Measurements from ENCODE around the gene MYO1D.

Gene MYO1D

GRCh38 chr17:32504166-32504990 is 372.5 kb downstream of the MYO1D start:
- no peak overlapping the region; the same call in 1 of the 2 replicates for H3K9ac ChIP-seq (ENCODE audit: low read length)
- H3K4me1 ChIP-seq (ENCODE audit: low read length) = peaks cover 40% of the 10 kb centered on the region
- peak overlapping the region; percentile 78 for H3K4me2 ChIP-seq (ENCODE audit: low read length)
- TF ChIP-seq EZH2phosphoT487 (IDR thresholded peaks at IDR 0.05; ENCODE audit: low read depth) (no peak), CTCF (IDR thresholded peaks at IDR 0.05; ENCODE audit: low read depth, low read length) (no peak)
- H3K27me3 ChIP-seq (ENCODE audit: low read depth, low read length) = no peaks in the 10 kb centered on the region
- no peaks in the 10 kb centered on the region for H3K9me3 ChIP-seq (ENCODE audit: insufficient read depth, low read length)
- H3K27ac ChIP-seq (ENCODE audit: low read length) = peak overlapping the region; percentile 67
- H2AFZ ChIP-seq (ENCODE audit: low read depth, low read length) = no peak overlapping the region
- H3K79me2 ChIP-seq (ENCODE audit: low read length) = no peaks in the 10 kb centered on the region
- peak overlapping the region; percentile 15 for H3K4me3 ChIP-seq (ENCODE audit: low read length)
- peaks cover 6% of the 10 kb centered on the region for H3K36me3 ChIP-seq (replicated peaks; ENCODE audit: low read depth, low read length)
- H4K20me1 ChIP-seq (ENCODE audit: insufficient read depth, low read length) = peaks cover 18% of the 10 kb centered on the region

DNA sequence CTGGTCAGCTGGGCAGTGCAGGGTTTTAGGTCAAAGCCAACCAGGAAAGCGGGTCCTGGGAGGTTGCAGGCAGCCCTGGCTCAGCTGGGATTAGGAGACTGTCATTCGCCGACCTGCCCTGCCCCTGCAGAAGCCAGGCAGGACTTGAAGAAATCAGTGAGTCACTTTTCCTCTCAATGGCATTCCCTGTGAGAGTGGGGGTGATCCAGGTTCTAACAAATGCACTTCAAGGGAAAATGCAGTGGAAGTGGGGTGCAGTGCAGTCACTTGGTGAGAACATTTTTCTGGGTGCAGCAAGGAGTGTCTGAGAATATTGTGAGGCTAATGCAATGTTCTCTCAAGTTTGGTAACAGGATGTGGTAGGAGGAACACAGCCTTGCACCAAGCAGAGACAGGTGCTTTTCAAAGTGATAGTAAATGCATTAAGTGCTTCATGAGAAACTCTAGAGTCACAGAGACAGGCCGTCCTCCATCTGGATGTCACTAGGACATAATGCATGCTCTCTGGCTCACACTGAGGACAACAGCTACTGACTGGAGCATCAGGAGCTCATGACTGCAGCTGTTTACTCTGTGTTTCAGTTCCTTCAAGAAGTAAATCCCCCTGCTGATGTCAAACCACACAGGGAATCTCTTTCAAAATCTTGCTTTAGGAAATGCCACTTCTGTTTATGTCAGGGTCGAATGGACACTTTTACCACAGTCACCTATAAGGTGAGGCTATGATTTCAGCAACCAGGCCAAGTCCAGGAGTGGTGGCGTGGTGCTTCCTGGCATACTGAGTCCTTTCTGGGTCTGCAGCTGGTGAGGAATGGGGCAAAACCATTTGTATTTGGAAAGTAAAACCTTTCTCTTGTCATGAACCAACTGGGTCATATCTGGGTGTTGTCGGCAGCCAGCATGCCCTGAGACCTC is 373.4 kb downstream of the MYO1D start:
- Histone ChIP-seq H3K36me3 (replicated peaks; ENCODE audit: low read depth, low read length) (peaks cover 6% of the 10 kb centered on the region), H3K79me2 (ENCODE audit: low read length) (no peaks in the 10 kb centered on the region), H2AFZ (ENCODE audit: low read depth, low read length) (no peak overlapping the region), H4K20me1 (ENCODE audit: insufficient read depth, low read length) (peaks cover 15% of the 10 kb centered on the region), H3K27ac (ENCODE audit: low read length) (peak overlapping the region; percentile 67), H3K27me3 (ENCODE audit: low read depth, low read length) (no peaks in the 10 kb centered on the region), H3K9ac (ENCODE audit: low read length) (no peak overlapping the region; the same call in 1 of the 2 replicates), H3K4me3 (ENCODE audit: low read length) (peak overlapping the region; percentile 15), H3K4me1 (ENCODE audit: low read length) (peaks cover 33% of the 10 kb centered on the region), H3K4me2 (ENCODE audit: low read length) (peak overlapping the region; percentile 78), H3K9me3 (ENCODE audit: insufficient read depth, low read length) (no peaks in the 10 kb centered on the region)
- TF ChIP-seq EZH2phosphoT487 (IDR thresholded peaks at IDR 0.05; ENCODE audit: low read depth) (no peak), CTCF (IDR thresholded peaks at IDR 0.05; ENCODE audit: low read depth, low read length) (no peak)

DNA sequence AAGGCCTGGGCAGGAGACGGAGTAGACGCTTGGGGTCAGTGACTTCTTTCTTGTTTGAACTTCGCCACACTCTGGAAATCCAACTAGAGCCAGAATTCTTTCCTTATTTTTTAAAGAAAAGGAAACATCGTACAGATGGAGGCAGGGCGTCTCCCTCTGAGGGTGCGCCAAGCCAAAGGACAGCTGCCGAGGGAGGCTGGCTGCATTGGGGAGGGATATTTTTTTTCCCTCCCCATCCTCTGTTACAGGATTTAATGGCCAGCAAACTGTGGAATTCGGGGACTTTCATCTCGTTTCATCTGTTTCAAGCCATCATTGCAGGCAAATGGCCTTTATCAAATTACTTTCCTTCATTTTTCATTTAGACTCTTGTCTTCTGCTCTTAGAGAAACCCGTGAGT is 374.2 kb downstream of the MYO1D start:
- Histone ChIP-seq H3K36me3 (replicated peaks; ENCODE audit: low read depth, low read length) (peaks cover 6% of the 10 kb centered on the region), H3K4me3 (ENCODE audit: low read length) (no peak overlapping the region), H3K9me3 (ENCODE audit: insufficient read depth, low read length) (no peaks in the 10 kb centered on the region), H4K20me1 (ENCODE audit: insufficient read depth, low read length) (peaks cover 15% of the 10 kb centered on the region), H3K79me2 (ENCODE audit: low read length) (no peaks in the 10 kb centered on the region), H3K9ac (ENCODE audit: low read length) (no peak overlapping the region), H3K27ac (ENCODE audit: low read length) (no peak overlapping the region; the same call in 1 of the 2 replicates), H3K4me1 (ENCODE audit: low read length) (peaks cover 28% of the 10 kb centered on the region), H3K27me3 (ENCODE audit: low read depth, low read length) (no peaks in the 10 kb centered on the region), H3K4me2 (ENCODE audit: low read length) (peak overlapping the region; percentile 78; the same call in 1 of the 2 replicates), H2AFZ (ENCODE audit: low read depth, low read length) (no peak overlapping the region)
- no peak for TF ChIP-seq CTCF (IDR thresholded peaks at IDR 0.05; ENCODE audit: low read depth, low read length)
- TF ChIP-seq EZH2phosphoT487 (IDR thresholded peaks at IDR 0.05; ENCODE audit: low read depth) = no peak

DNA sequence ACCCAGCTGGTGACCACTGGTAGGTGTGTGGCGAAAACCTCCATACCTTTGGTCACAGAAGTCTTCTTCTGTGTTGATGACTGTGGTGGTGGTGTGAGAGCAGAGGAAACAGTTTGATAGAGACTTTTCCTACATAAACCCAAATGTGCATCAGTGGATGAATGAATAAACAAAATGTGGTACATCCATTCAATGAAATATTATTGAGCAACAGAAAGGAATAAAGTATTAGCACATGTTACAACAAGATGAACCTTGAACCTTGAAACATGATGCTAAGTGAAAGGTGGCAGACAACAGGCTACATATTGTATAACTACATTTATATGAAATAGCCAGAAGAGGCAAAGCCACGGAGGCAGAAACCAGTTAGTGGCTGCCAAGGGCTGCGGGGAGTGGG is 374.9 kb downstream of the MYO1D start:
- TF ChIP-seq CTCF (IDR thresholded peaks at IDR 0.05; ENCODE audit: low read depth, low read length) = no peak
- TF ChIP-seq EZH2phosphoT487 (IDR thresholded peaks at IDR 0.05; ENCODE audit: low read depth) = no peak
- no peak overlapping the region for H3K9ac ChIP-seq (ENCODE audit: low read length)
- H3K27ac ChIP-seq (ENCODE audit: low read length) = no peak overlapping the region
- H3K4me1 ChIP-seq (ENCODE audit: low read length) = peaks cover 28% of the 10 kb centered on the region
- H4K20me1 ChIP-seq (ENCODE audit: insufficient read depth, low read length) = peaks cover 15% of the 10 kb centered on the region
- no peak overlapping the region for H3K4me2 ChIP-seq (ENCODE audit: low read length)
- no peaks in the 10 kb centered on the region for H3K27me3 ChIP-seq (ENCODE audit: low read depth, low read length)
- H3K79me2 ChIP-seq (ENCODE audit: low read length) = no peaks in the 10 kb centered on the region
- peaks cover 6% of the 10 kb centered on the region for H3K36me3 ChIP-seq (replicated peaks; ENCODE audit: low read depth, low read length)
- no peak overlapping the region for H3K4me3 ChIP-seq (ENCODE audit: low read length)
- H3K9me3 ChIP-seq (ENCODE audit: insufficient read depth, low read length) = no peaks in the 10 kb centered on the region
- H2AFZ ChIP-seq (ENCODE audit: low read depth, low read length) = no peak overlapping the region

Data from OCI-LY3 (cell line).